ENCODE results near the gene TMEM109. TPM values are rescaled to one million over a fixed set of nuclear protein-coding genes. Genes with fewer than 3 reads are reported as not detected.

Gene TMEM109
- total RNA-seq, 1 experiment from 2014 or later: 165 TPM

DNA sequence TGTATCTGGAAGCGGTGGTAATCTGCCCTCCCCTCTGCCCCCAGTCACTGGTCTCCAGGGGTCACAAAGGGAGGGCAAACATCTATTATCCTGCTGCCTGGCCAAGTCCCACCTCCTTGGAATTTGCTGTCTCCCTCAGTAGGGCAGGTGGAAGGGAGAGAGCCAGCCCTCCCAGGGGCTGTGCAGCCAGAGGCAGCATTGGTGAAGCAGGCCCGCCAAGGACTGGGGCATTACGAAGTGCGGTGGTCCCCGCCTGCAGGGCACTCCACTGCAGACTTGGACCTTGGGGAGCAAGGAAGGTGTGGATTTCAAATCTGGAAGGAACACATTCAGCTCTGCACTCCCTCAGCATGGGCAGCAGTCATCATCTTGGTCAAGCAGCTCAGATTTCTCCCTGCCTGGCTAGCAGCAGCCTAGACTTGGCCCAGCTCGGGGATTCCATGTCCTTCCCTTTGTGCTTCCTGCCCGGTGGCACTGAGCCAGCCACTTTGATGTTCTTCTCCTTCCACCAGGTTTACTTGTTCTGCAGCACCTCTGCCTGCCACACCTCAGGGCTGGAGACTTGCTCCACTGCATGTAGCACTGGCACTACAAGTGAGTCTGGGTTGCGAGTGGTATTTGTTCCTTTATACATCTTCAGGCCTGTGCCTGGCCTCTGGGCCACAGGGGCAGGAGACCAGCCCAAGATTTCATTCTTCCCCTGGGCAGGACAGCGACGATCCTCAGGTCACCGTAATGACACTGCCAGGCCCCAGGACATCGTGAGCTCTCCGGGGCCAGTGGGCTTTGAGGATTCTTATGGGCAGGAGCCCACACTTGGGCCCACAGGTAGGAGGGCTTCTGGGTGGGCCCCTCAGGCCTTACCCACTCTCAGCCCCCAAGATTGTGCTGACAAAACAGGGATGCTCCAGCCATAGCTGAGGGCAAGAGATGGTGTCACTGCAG, 39.3 kb upstream of the TMEM109 start:
- ATAC-seq (no peak), DNase-seq (no peak)
- ChIA-PET POLR2A (ENCODE audit: unreplicated experiment) (interaction anchor here (0.6 to 0.7 kb wide), 2 partner anchors 57 to 129 kb away, joined by 3 read pairs; no protein-coding TSS in a partner anchor), CTCF (no interaction called here)
- TF ChIP-seq EZH2phosphoT487 (IDR thresholded peaks at IDR 0.05; ENCODE audit: borderline replicate concordance, low read length) (no peak), EZH2 (IDR thresholded peaks at IDR 0.05; ENCODE audit: low read length, unreplicated experiment) (no peak)
- TF ChIP-seq, protein P1, sequence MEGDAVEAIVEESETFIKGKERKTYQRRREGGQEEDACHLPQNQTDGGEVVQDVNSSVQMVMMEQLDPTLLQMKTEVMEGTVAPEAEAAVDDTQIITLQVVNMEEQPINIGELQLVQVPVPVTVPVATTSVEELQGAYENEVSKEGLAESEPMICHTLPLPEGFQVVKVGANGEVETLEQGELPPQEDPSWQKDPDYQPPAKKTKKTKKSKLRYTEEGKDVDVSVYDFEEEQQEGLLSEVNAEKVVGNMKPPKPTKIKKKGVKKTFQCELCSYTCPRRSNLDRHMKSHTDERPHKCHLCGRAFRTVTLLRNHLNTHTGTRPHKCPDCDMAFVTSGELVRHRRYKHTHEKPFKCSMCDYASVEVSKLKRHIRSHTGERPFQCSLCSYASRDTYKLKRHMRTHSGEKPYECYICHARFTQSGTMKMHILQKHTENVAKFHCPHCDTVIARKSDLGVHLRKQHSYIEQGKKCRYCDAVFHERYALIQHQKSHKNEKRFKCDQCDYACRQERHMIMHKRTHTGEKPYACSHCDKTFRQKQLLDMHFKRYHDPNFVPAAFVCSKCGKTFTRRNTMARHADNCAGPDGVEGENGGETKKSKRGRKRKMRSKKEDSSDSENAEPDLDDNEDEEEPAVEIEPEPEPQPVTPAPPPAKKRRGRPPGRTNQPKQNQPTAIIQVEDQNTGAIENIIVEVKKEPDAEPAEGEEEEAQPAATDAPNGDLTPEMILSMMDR (conservative IDR thresholded peaks at IDR 0.05; ENCODE audit: low read depth, low read length): no peak
- no peak overlapping the region for H2AFZ ChIP-seq (ENCODE audit: low read length)
- intact Hi-C loops (cut with micrococcal nuclease): no loop called here
- no peaks in the 10 kb centered on the region for H3K79me2 ChIP-seq (ENCODE audit: low read length)
- no peak overlapping the region for H3K4me2 ChIP-seq (ENCODE audit: low read length)
- no peaks in the 10 kb centered on the region for H3K9me2 ChIP-seq (replicated peaks; ENCODE audit: low read length)
- no peak overlapping the region for H3K4me3 ChIP-seq (ENCODE audit: low read length)
- no peaks in the 10 kb centered on the region for H3K9me3 ChIP-seq (ENCODE audit: low read length)
- no peak overlapping the region for H3K9ac ChIP-seq (ENCODE audit: low read length)
- no peaks in the 10 kb centered on the region for H3F3A ChIP-seq (ENCODE audit: low read length, unreplicated experiment)
- no TSS peak for BruUV-seq (replicated peaks)
- no peak overlapping the region for H3K27ac ChIP-seq (ENCODE audit: low read length)
- no peaks in the 10 kb centered on the region for H3K4me1 ChIP-seq (ENCODE audit: insufficient read depth, low read length)
- H4K20me1 ChIP-seq (ENCODE audit: low read length): no peaks in the 10 kb centered on the region
- no peaks in the 10 kb centered on the region for H3K27me3 ChIP-seq (ENCODE audit: low read length)
- H3K36me3 ChIP-seq (ENCODE audit: low read depth, low read length): peaks cover 2% of the 10 kb centered on the region; the same call in 1 of the 2 replicates

DNA sequence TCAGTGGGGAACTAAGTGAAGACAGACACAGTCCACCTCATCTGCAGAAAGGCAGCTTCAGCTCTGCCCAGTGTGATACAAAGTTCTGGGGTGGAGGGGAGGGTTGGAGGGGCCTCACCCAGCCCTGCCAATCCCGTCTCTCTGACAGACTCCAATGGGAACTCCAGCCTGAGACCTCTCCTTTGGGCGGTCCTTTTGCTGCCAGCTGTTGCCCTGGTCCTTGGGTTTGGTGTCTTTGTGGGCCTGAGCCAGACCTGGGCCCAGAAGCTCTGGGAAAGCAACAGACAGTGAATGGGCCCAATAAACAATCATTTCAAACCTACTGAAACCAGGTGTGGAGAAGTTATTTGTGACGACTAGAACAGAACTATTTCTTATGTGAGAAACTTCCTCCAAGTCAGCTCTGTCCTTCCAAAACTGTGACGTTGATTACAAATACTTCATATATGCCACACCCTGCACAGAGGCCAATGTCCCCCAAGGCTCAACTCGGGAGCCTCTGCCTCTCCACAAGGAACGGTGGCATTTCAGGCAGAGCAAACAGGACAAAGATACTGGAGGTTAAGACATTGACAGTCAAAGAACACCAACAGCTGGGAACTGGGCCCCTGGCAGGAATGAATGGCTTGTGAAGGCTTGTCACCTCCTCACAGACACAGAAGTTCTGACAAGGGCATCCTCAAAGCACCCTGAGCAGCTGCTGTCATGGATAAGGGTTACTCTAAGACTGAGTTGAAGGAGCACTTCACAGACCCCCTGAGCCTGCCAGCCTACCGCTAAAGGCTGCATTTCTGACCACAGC, 38.4 kb upstream of the TMEM109 start:
- Histone ChIP-seq H3K27me3 (ENCODE audit: low read length) (no peaks in the 10 kb centered on the region), H3K4me2 (ENCODE audit: low read length) (no peak overlapping the region), H3F3A (ENCODE audit: low read length, unreplicated experiment) (no peaks in the 10 kb centered on the region), H4K20me1 (ENCODE audit: low read length) (no peaks in the 10 kb centered on the region), H3K36me3 (ENCODE audit: low read depth, low read length) (peaks cover 2% of the 10 kb centered on the region; the same call in 1 of the 2 replicates), H3K79me2 (ENCODE audit: low read length) (no peaks in the 10 kb centered on the region), H3K27ac (ENCODE audit: low read length) (no peak overlapping the region), H3K4me3 (ENCODE audit: low read length) (no peak overlapping the region), H3K9ac (ENCODE audit: low read length) (no peak overlapping the region), H3K9me2 (replicated peaks; ENCODE audit: low read length) (no peaks in the 10 kb centered on the region), H2AFZ (ENCODE audit: low read length) (no peak overlapping the region), H3K9me3 (ENCODE audit: low read length) (no peaks in the 10 kb centered on the region), H3K4me1 (ENCODE audit: insufficient read depth, low read length) (no peaks in the 10 kb centered on the region)
- DNase-seq: no peak
- TF ChIP-seq, protein P1 (conservative IDR thresholded peaks at IDR 0.05; ENCODE audit: low read depth, low read length): no peak
- TF ChIP-seq EZH2 (IDR thresholded peaks at IDR 0.05; ENCODE audit: low read length, unreplicated experiment) (no peak), EZH2phosphoT487 (IDR thresholded peaks at IDR 0.05; ENCODE audit: borderline replicate concordance, low read length) (no peak)
- no peak for ATAC-seq
- ChIA-PET CTCF (no interaction called here), POLR2A (ENCODE audit: unreplicated experiment) (interaction anchor here (0.6 to 0.7 kb wide), 2 partner anchors 58 to 130 kb away, joined by 3 read pairs; no protein-coding TSS in a partner anchor)
- BruUV-seq (replicated peaks): no TSS peak
- intact Hi-C loops (cut with micrococcal nuclease): no loop called here
